GM23338 (cell line): Measurements from ENCODE around the gene ZYG11B. TPM values are rescaled to one million over a fixed set of nuclear protein-coding genes. Genes with fewer than 3 reads are reported as not detected.

Experiments used
- ATAC-seq: fragments of 200-7000 bp; cut with Tn5 transposase; 3 replicates; pipeline ENCODE4 v1.9.1; 2020
- DNase-seq: peaks from one replicate; pipeline ENCODE4 v3.0.0-alpha.2; 2015; ENCODE audit warnings: low spot score
- H2AFZ ChIP-seq: fragments of 200-600 bp; sonication (generic); 2 replicates; pipeline ENCODE4 v1.8.0; 2016; ENCODE audit warnings: antibody characterized with exemption, mild to moderate bottlenecking, moderate library complexity
- H3F3A ChIP-seq: fragments of 200-600 bp; sonication (generic); replicated peaks from 2 replicates; pipeline ENCODE4 v1.8.0; 2017; ENCODE audit warnings: antibody characterized with exemption, mixed run types, low read depth
- H3K27ac ChIP-seq: fragments of 200-600 bp; sonication (generic); 2 replicates; pipeline ENCODE4 v1.6.1; 2016; ENCODE audit warnings: low read depth
- H3K27me3 ChIP-seq: fragments of 200-600 bp; sonication (generic); 2 replicates; pipeline ENCODE4 v1.8.0; 2016; ENCODE audit warnings: mild to moderate bottlenecking, mixed run types, moderate library complexity; ENCODE audit not compliant: insufficient read depth
- H3K36me3 ChIP-seq: fragments of 200-600 bp; sonication (generic); 2 replicates; pipeline ENCODE4 v1.8.0; 2016; ENCODE audit warnings: mild to moderate bottlenecking; ENCODE audit not compliant: insufficient read depth
- H3K4me1 ChIP-seq: fragments of 200-600 bp; sonication (generic); 2 replicates; pipeline ENCODE4 v1.8.0; 2016; ENCODE audit warnings: mild to moderate bottlenecking, moderate library complexity; ENCODE audit not compliant: insufficient read depth
- H3K4me2 ChIP-seq: fragments of 200-600 bp; sonication (generic); 2 replicates; pipeline ENCODE4 v1.7.1; 2017; ENCODE audit warnings: mixed run types
- H3K4me3 ChIP-seq: fragments of 200-600 bp; sonication (generic); 2 replicates; pipeline ENCODE4 v1.6.1; 2016; ENCODE audit warnings: mixed run types
- H3K79me2 ChIP-seq: fragments of 200-600 bp; sonication (generic); replicated peaks from 2 replicates; pipeline ENCODE4 v1.8.0; 2017; ENCODE audit warnings: mild to moderate bottlenecking; ENCODE audit not compliant: insufficient read depth
- H3K9me2 ChIP-seq: fragments of 200-600 bp; sonication (generic); 2 replicates; pipeline ENCODE4 v1.8.0; 2017; ENCODE audit not compliant: insufficient read depth
- H4K20me1 ChIP-seq: fragments of 200-600 bp; sonication (generic); replicated peaks from 2 replicates; pipeline ENCODE4 v1.8.0; 2017; ENCODE audit warnings: mild to moderate bottlenecking; ENCODE audit not compliant: insufficient read depth
- H3K27ac Mint-ChIP-seq: 2 replicates; pipeline ENCODE4 v1.8.0; 2020; ENCODE audit warnings: inconsistent platforms, mild to moderate bottlenecking, moderate library complexity, mixed read lengths
- H3K27me3 Mint-ChIP-seq: 3 replicates; pipeline ENCODE4 v1.8.0; 2022; ENCODE audit warnings: low read depth, mild to moderate bottlenecking, moderate library complexity, mixed read lengths, inconsistent platforms; ENCODE audit not compliant: insufficient read depth, poor library complexity
- H3K36me3 Mint-ChIP-seq: 3 replicates; pipeline ENCODE4 v1.8.0; 2021; ENCODE audit warnings: low read depth, mild to moderate bottlenecking, inconsistent platforms, moderate library complexity, mixed read lengths
- H3K4me1 Mint-ChIP-seq: 3 replicates; pipeline ENCODE4 v1.8.0; 2020; ENCODE audit warnings: mild to moderate bottlenecking, inconsistent platforms, mixed read lengths
- H3K4me3 Mint-ChIP-seq: 3 replicates; pipeline ENCODE4 v1.8.0; 2021; ENCODE audit warnings: moderate library complexity, mild to moderate bottlenecking, inconsistent platforms, mixed read lengths
- H3K9me3 Mint-ChIP-seq: 3 replicates; pipeline ENCODE4 v1.8.0; 2020; ENCODE audit warnings: moderate library complexity, mild to moderate bottlenecking, inconsistent platforms, mixed read lengths
- CREB1 ChIP-seq: fragments of 250-450 bp; sonication (Bioruptor Pico); IDR thresholded peaks from 2 replicates; pipeline ENCODE4 v1.5.0; 2020; ENCODE audit warnings: low read depth, mild to moderate bottlenecking, moderate library complexity
- JUNB ChIP-seq: IDR thresholded peaks from one replicate; pipeline ENCODE4 v1.6.1; 2016; ENCODE audit warnings: antibody characterized with exemption; ENCODE audit not compliant: unreplicated experiment
- NANOG ChIP-seq: IDR thresholded peaks from 2 replicates; pipeline ENCODE4 v1.6.1; 2016; ENCODE audit warnings: antibody characterized with exemption, borderline replicate concordance
- POLR2AphosphoS5 ChIP-seq: IDR thresholded peaks from 2 replicates; pipeline ENCODE4 v1.6.1; 2016; ENCODE audit warnings: antibody characterized with exemption, low read depth
- STAT1 ChIP-seq: IDR thresholded peaks from one replicate; pipeline ENCODE4 v1.6.1; 2016; ENCODE audit warnings: antibody characterized with exemption; ENCODE audit not compliant: unreplicated experiment
- polyA plus RNA-seq: library from polyadenylated mRNA; unstranded; fragments of >200 nt; fragmentation: Nextera tagmentation; extraction: Ambion mirVana; gene quantifications from 2 replicates; pipeline ENCODE4 v1.2.1, GENCODE V29; 2016
- total RNA-seq: library from RNA; depleted of rRNA; stranded (reverse); fragments of >200 nt; shearing (Covaris generic); gene quantifications from 2 replicates; pipeline ENCODE4 v1.2.3, GENCODE V29; 2014
- TF ChIP-seq, protein P1 (sequence below): fragments of 250-450 bp; sonication (Bioruptor Pico); IDR thresholded peaks from 2 replicates; pipeline ENCODE4 v1.5.0; 2020; ENCODE audit warnings: mild to moderate bottlenecking, moderate library complexity
- TF ChIP-seq, protein P2 (sequence below): IDR thresholded peaks from one replicate; pipeline ENCODE4 v1.6.1; 2018; ENCODE audit warnings: antibody characterized with exemption; ENCODE audit not compliant: unreplicated experiment
- TF ChIP-seq, protein P3 (sequence below), 2 experiments: fragments of 200-600 bp in 1 of 2; sonication (generic) in 1 of 2; conservative IDR thresholded peaks; 2 replicates each; pipeline versions ENCODE4 v1.5.1 to v1.6.1; 2016 to 2017; ENCODE audit warnings: antibody characterized with exemption in 2 of 2, low read depth in 2 of 2, mild to moderate bottlenecking in 2 of 2, moderate library complexity in 1 of 2

The ZYG11B gene
- total and polyA plus RNA-seq, 2 experiments from 2014 or later, result 7.8 to 42.3 TPM

DNA sequence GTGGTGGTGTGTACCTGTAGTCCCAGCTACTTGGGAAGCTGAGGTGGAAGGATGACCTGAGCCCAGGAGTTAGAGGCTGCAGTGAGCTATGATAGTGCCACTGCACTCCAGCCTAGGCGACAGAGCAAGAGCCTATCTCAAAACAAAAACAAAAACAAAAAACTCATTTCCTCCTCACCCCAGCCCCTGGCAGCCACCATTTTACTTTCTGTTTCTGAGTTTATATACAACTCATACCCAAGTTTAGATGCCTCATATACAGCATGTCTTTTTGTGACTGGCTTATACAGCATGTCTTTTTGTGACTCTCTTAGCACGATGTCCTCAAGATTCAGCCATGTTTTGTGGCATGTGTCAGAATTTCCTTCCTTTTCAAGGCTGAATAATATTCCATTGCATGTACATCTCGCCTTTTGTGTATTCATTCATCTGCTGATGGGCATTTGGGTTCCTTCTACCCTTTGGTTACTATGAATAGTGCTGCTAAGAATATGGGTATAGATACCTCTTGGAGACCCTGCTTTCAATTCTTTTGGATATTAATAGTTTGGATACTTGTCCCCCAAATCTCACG is 42.8 kb upstream of the ZYG11B start (continued):
- TF ChIP-seq, protein P1, sequence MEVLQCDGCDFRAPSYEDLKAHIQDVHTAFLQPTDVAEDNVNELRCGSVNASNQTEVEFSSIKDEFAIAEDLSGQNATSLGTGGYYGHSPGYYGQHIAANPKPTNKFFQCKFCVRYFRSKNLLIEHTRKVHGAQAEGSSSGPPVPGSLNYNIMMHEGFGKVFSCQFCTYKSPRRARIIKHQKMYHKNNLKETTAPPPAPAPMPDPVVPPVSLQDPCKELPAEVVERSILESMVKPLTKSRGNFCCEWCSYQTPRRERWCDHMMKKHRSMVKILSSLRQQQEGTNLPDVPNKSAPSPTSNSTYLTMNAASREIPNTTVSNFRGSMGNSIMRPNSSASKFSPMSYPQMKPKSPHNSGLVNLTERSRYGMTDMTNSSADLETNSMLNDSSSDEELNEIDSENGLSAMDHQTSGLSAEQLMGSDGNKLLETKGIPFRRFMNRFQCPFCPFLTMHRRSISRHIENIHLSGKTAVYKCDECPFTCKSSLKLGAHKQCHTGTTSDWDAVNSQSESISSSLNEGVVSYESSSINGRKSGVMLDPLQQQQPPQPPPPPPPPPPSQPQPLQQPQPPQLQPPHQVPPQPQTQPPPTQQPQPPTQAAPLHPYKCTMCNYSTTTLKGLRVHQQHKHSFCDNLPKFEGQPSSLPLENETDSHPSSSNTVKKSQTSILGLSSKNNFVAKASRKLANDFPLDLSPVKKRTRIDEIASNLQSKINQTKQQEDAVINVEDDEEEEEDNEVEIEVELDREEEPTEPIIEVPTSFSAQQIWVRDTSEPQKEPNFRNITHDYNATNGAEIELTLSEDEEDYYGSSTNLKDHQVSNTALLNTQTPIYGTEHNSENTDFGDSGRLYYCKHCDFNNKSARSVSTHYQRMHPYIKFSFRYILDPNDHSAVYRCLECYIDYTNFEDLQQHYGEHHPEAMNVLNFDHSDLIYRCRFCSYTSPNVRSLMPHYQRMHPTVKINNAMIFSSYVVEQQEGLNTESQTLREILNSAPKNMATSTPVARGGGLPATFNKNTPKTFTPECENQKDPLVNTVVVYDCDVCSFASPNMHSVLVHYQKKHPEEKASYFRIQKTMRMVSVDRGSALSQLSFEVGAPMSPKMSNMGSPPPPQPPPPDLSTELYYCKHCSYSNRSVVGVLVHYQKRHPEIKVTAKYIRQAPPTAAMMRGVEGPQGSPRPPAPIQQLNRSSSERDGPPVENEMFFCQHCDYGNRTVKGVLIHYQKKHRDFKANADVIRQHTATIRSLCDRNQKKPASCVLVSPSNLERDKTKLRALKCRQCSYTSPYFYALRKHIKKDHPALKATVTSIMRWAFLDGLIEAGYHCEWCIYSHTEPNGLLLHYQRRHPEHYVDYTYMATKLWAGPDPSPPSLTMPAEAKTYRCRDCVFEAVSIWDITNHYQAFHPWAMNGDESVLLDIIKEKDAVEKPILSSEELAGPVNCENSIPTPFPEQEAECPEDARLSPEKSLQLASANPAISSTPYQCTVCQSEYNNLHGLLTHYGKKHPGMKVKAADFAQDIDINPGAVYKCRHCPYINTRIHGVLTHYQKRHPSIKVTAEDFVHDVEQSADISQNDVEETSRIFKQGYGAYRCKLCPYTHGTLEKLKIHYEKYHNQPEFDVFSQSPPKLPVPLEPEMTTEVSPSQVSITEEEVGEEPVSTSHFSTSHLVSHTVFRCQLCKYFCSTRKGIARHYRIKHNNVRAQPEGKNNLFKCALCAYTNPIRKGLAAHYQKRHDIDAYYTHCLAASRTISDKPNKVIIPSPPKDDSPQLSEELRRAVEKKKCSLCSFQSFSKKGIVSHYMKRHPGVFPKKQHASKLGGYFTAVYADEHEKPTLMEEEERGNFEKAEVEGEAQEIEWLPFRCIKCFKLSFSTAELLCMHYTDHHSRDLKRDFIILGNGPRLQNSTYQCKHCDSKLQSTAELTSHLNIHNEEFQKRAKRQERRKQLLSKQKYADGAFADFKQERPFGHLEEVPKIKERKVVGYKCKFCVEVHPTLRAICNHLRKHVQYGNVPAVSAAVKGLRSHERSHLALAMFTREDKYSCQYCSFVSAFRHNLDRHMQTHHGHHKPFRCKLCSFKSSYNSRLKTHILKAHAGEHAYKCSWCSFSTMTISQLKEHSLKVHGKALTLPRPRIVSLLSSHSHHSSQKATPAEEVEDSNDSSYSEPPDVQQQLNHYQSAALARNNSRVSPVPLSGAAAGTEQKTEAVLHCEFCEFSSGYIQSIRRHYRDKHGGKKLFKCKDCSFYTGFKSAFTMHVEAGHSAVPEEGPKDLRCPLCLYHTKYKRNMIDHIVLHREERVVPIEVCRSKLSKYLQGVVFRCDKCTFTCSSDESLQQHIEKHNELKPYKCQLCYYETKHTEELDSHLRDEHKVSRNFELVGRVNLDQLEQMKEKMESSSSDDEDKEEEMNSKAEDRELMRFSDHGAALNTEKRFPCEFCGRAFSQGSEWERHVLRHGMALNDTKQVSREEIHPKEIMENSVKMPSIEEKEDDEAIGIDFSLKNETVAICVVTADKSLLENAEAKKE (CRISPR knock-in tag), result no peak
- TF ChIP-seq STAT1 (no peak), NANOG (no peak), JUNB (no peak), POLR2AphosphoS5 (no peak)

DNA sequence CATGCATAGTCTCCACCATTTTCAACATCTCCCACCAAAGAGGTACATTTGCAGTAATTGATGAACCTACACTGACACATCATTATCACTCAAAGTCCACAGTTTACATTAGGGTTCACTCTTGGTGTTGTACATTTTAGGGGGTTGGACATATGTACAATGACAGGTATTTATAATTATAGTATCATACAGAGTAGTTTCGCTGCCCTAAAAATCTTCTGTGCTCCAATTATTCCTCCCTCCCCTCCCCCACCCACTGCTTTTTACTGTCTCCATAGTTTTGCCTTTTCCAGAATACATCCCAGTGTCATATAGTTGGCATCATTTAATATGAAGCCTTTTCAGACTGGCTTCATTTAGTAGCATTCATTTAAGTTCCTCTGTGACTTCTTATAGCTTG is 41.7 kb upstream of the ZYG11B start:
- Mint-ChIP-seq H3K27me3 (peaks cover 8% of the 10 kb centered on the region), H3K9me3 (no peaks in the 10 kb centered on the region; the same call in 2 of the 3 replicates), H3K4me3 (no peak overlapping the region), H3K4me1 (peaks cover 10% of the 10 kb centered on the region; the same call in 2 of the 3 replicates), H3K36me3 (peaks cover 45% of the 10 kb centered on the region), H3K27ac (no peak overlapping the region)
- peaks cover 15% of the 10 kb centered on the region for H3F3A ChIP-seq
- H3K27me3 ChIP-seq, result no peaks in the 10 kb centered on the region
- TF ChIP-seq JUNB (no peak), CREB1 (no peak)
- TF ChIP-seq, protein P2, sequence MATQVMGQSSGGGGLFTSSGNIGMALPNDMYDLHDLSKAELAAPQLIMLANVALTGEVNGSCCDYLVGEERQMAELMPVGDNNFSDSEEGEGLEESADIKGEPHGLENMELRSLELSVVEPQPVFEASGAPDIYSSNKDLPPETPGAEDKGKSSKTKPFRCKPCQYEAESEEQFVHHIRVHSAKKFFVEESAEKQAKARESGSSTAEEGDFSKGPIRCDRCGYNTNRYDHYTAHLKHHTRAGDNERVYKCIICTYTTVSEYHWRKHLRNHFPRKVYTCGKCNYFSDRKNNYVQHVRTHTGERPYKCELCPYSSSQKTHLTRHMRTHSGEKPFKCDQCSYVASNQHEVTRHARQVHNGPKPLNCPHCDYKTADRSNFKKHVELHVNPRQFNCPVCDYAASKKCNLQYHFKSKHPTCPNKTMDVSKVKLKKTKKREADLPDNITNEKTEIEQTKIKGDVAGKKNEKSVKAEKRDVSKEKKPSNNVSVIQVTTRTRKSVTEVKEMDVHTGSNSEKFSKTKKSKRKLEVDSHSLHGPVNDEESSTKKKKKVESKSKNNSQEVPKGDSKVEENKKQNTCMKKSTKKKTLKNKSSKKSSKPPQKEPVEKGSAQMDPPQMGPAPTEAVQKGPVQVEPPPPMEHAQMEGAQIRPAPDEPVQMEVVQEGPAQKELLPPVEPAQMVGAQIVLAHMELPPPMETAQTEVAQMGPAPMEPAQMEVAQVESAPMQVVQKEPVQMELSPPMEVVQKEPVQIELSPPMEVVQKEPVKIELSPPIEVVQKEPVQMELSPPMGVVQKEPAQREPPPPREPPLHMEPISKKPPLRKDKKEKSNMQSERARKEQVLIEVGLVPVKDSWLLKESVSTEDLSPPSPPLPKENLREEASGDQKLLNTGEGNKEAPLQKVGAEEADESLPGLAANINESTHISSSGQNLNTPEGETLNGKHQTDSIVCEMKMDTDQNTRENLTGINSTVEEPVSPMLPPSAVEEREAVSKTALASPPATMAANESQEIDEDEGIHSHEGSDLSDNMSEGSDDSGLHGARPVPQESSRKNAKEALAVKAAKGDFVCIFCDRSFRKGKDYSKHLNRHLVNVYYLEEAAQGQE, result no peak
- TF ChIP-seq, protein P3, sequence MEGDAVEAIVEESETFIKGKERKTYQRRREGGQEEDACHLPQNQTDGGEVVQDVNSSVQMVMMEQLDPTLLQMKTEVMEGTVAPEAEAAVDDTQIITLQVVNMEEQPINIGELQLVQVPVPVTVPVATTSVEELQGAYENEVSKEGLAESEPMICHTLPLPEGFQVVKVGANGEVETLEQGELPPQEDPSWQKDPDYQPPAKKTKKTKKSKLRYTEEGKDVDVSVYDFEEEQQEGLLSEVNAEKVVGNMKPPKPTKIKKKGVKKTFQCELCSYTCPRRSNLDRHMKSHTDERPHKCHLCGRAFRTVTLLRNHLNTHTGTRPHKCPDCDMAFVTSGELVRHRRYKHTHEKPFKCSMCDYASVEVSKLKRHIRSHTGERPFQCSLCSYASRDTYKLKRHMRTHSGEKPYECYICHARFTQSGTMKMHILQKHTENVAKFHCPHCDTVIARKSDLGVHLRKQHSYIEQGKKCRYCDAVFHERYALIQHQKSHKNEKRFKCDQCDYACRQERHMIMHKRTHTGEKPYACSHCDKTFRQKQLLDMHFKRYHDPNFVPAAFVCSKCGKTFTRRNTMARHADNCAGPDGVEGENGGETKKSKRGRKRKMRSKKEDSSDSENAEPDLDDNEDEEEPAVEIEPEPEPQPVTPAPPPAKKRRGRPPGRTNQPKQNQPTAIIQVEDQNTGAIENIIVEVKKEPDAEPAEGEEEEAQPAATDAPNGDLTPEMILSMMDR (conservative IDR thresholded peaks at IDR 0.05; ENCODE audit: low read depth in 2 of 2), result no peak
- no peaks in the 10 kb centered on the region for H3K9me2 ChIP-seq
- 0 out of 2 replicates have a peak, but pooled peaks cover 4% of the 10 kb centered on the region for H3K36me3 ChIP-seq
- H2AFZ ChIP-seq, result no peak overlapping the region
- no peak overlapping the region for H3K4me2 ChIP-seq
- ATAC-seq (no peak), DNase-seq (no peak)
- peaks cover 11% of the 10 kb centered on the region; the same call in 1 of the 2 replicates for H3K79me2 ChIP-seq
- H3K4me1 ChIP-seq, result no peaks in the 10 kb centered on the region; the same call in 1 of the 2 replicates
- no peak overlapping the region for H3K27ac ChIP-seq
- H3K4me3 ChIP-seq, result no peak overlapping the region
- peaks cover 12% of the 10 kb centered on the region for H4K20me1 ChIP-seq
